Panc1 (cell line): Measurements from ENCODE around the gene SCN2A. TPM values are rescaled to one million over a fixed set of nuclear protein-coding genes. Genes with fewer than 3 reads are reported as not detected.

Experiments used
- ATAC-seq: fragments of 200-7000 bp; cut with Tn5 transposase; 2 replicates; pipeline ENCODE4 v1.9.1; 2020; ENCODE audit warnings: mild to moderate bottlenecking, moderate library complexity
- BruUV-seq: library from RNA; stranded (reverse); fragments of 400-500 nt; replicated peaks from 2 replicates; lab custom pipeline; 2021; lab: Mats Ljungman, UMichigan
- CTCF ChIA-PET: fragments of 300-600 bp; sonication (Branson Sonifier 250); formaldehyde crosslinking; loops from one replicate; lab custom pipeline; 2022; ENCODE audit warnings: antibody characterized with exemption; lab: Charles Lee
- POLR2A ChIA-PET: fragments of 300-600 bp; sonication (Branson Sonifier 250); formaldehyde crosslinking; loops from one replicate; lab custom pipeline; 2022; ENCODE audit warnings: antibody characterized with exemption; lab: Charles Lee
- DNase-seq: peaks from one replicate; pipeline ENCODE4 v3.0.0-alpha.2; 2010; ENCODE audit warnings: low read depth, low spot score
- H3K27ac ChIP-seq: 2 replicates; pipeline ENCODE4 v1.5.1; 2011; ENCODE audit warnings: mild to moderate bottlenecking, low read length, inconsistent platforms
- H3K27me3 ChIP-seq: fragments of 200-500 bp; sonication (Bioruptor generic); 2 replicates; pipeline ENCODE4 v1.6.0; 2014; ENCODE audit warnings: low read length, inconsistent platforms; ENCODE audit not compliant: control insufficient read depth, insufficient read depth
- H3K36me3 ChIP-seq: fragments of 200-500 bp; sonication (Bioruptor generic); 2 replicates; pipeline ENCODE4 v1.5.1; 2014; ENCODE audit warnings: inconsistent platforms, mild to moderate bottlenecking, low read length, moderate library complexity; ENCODE audit not compliant: control insufficient read depth, insufficient read depth
- H3K4me1 ChIP-seq: 2 replicates; pipeline ENCODE4 v1.5.1; 2011; ENCODE audit warnings: inconsistent platforms, mild to moderate bottlenecking, low read length, moderate library complexity; ENCODE audit not compliant: control insufficient read depth, insufficient read depth
- H3K4me3 ChIP-seq, 2 experiments: 2 replicates each; pipeline ENCODE4 v1.5.1; 2011 to 2012; ENCODE audit warnings: low read depth in 2 of 2, low read length in 2 of 2, mild to moderate bottlenecking in 2 of 2, inconsistent platforms in 1 of 2, moderate library complexity in 1 of 2
- H3K9me3 ChIP-seq: fragments of 200-500 bp; sonication (Bioruptor generic); 2 replicates; pipeline ENCODE4 v1.5.1; 2014; ENCODE audit warnings: low read depth, mild to moderate bottlenecking, inconsistent platforms, low read length, moderate library complexity; ENCODE audit not compliant: control insufficient read depth, insufficient read depth
- CTCF ChIP-seq: fragments of 450-650 bp; IDR thresholded peaks from 2 replicates; pipeline ENCODE4 v1.5.1; 2017; ENCODE audit warnings: mild to moderate bottlenecking
- POLR2AphosphoS5 ChIP-seq: IDR thresholded peaks from 2 replicates; pipeline ENCODE4 v1.6.1; 2012; ENCODE audit warnings: mild to moderate bottlenecking, low read depth, low read length, moderate library complexity
- REST ChIP-seq, 2 experiments: IDR thresholded peaks; 2 replicates each; pipeline ENCODE4 v1.6.1; 2011 to 2012; ENCODE audit warnings: low read depth in 2 of 2, control low read depth in 1 of 2, low read length in 1 of 2, mild to moderate bottlenecking in 1 of 2, moderate library complexity in 1 of 2; ENCODE audit not compliant: insufficient read depth in 1 of 2
- SIN3A ChIP-seq: IDR thresholded peaks from 2 replicates; pipeline ENCODE4 v1.6.1; 2012; ENCODE audit warnings: low read depth, mild to moderate bottlenecking, low read length, moderate library complexity, borderline replicate concordance; ENCODE audit not compliant: insufficient read depth
- TCF7L2 ChIP-seq: IDR thresholded peaks from 2 replicates; pipeline ENCODE4 v1.6.1; 2011; ENCODE audit warnings: mild to moderate bottlenecking, low read depth, low read length, inconsistent platforms
- in situ Hi-C: cut with HindIII; loops from 2 replicates; pipeline ENCODE4 v1.10.0; 2016; ENCODE audit warnings: low sequenced_read_pairs, low pct_unique_long_range_greater_than_20kb
- intact Hi-C: fragments of 100-400 bp; cut with micrococcal nuclease; formaldehyde crosslinking; loops from one replicate; pipeline ENCODE4 v1.10.0; 2022; ENCODE audit not compliant: unreplicated experiment
- total RNA-seq: library from RNA; stranded (reverse); gene quantifications from one replicate; pipeline ENCODE4 v1.2.1, GENCODE V29; 2021; ENCODE audit not compliant: unreplicated experiment

Gene SCN2A
- total RNA-seq, 1 experiment from 2014 or later = not detected

- Histone ChIP-seq H3K9me3 (no peaks in the 10 kb centered on the region), H3K4me3 (no peak overlapping the region), H3K27me3 (no peaks in the 10 kb centered on the region), H3K27ac (no peak overlapping the region), H3K4me1 (no peaks in the 10 kb centered on the region), H3K36me3 (no peaks in the 10 kb centered on the region)
- ATAC-seq = no peak
- DNase-seq = no peak
- ChIA-PET POLR2A (interaction anchor here (0.7 kb wide), 1 partner anchor 467 kb away, joined by 3 read pairs; no protein-coding TSS in a partner anchor), CTCF (no interaction called here)
- intact Hi-C loops = no loop called here
- in situ Hi-C loops = no loop called here
- BruUV-seq = no TSS peak
- no peak for TF ChIP-seq REST (IDR thresholded peaks at IDR 0.05; ENCODE audit: insufficient read depth in 1 of 2, low read depth in 2 of 2, low read length in 1 of 2)
- no peak for TF ChIP-seq TCF7L2
- no peak for TF ChIP-seq CTCF
Measured at GRCh38 chr2:165196411-165196810, 42.8 kb upstream of the SCN2A start.

- ChIA-PET CTCF (no interaction called here), POLR2A (no interaction called here)
- no peak for TF ChIP-seq REST (IDR thresholded peaks at IDR 0.05; ENCODE audit: insufficient read depth in 1 of 2, low read depth in 2 of 2, low read length in 1 of 2)
- no peak for TF ChIP-seq TCF7L2
- TF ChIP-seq CTCF = no peak
- no peak for TF ChIP-seq SIN3A
- no peak for TF ChIP-seq POLR2AphosphoS5
- H3K4me1 ChIP-seq = no peaks in the 10 kb centered on the region
- no peaks in the 10 kb centered on the region for H3K9me3 ChIP-seq
- H3K4me3 ChIP-seq = no peak overlapping the region
- BruUV-seq = no TSS peak
- no peaks in the 10 kb centered on the region for H3K36me3 ChIP-seq
- no peak for DNase-seq
- in situ Hi-C loops (no loop called here), intact Hi-C loops (no loop called here)
- H3K27me3 ChIP-seq = no peaks in the 10 kb centered on the region
- no peak for ATAC-seq
- H3K27ac ChIP-seq = no peak overlapping the region
Measured at GRCh38 chr2:165197346-165197745, 41.9 kb upstream of the SCN2A start.
